HepG2 (cell line): Measurements from ENCODE around the gene FURIN. TPM values are rescaled to one million over a fixed set of nuclear protein-coding genes. Genes with fewer than 3 reads are reported as not detected.

Experiments used
- ATAC-seq: fragments of 200-7000 bp; cut with Tn5 transposase; 3 replicates; pipeline ENCODE4 v1.9.1; 2020; ENCODE audit warnings: mild to moderate bottlenecking, moderate library complexity
- BruUV-seq: library from RNA; stranded (reverse); fragments of 400-500 nt; replicated peaks from 2 replicates; lab custom pipeline; 2021; lab: Mats Ljungman, UMichigan
- CTCF ChIA-PET: fragments of 300-600 bp; formaldehyde crosslinking; extraction: SDS; loops from one replicate; lab custom pipeline; 2021; ENCODE audit warnings: low total read pairs, inconsistent platforms, low intra/inter-chr PET ratio; lab: Yijun Ruan, JAX
- POLR2A ChIA-PET: fragments of 350-600 bp; sonication (Branson Sonifier 250); formaldehyde crosslinking; loops from one replicate; lab custom pipeline; 2020; ENCODE audit warnings: antibody characterized with exemption, inconsistent platforms; lab: Yijun Ruan, JAX
- DNase-seq: peaks from one replicate; pipeline ENCODE4 v3.0.0-alpha.2; 2015; ENCODE audit warnings: low spot score
- FAIRE-seq: peaks from 3 replicates; lab custom pipeline; 2011; peaks lifted over from hg19 to GRCh38; lab: Jason Lieb, UNC
- H2AFZ ChIP-seq: one replicate; pipeline ENCODE4 v1.6.1; 2011; ENCODE audit warnings: low read length, inconsistent platforms
- H3K27ac ChIP-seq: fragments of 300-600 bp; 3 replicates; pipeline ENCODE4 v1.8.0; 2011; ENCODE audit warnings: mixed run types, mild to moderate bottlenecking, mixed read lengths, low read length, inconsistent platforms; ENCODE audit not compliant: insufficient read depth; ENCODE audit errors: extremely low read length
- H3K27me3 ChIP-seq, 2 experiments: fragments of 200-600 bp in 1 of 2; 2 replicates in 1 of 2; 3 replicates in 1 of 2; pipeline versions ENCODE4 v1.6.0 to v1.8.0; 2011; ENCODE audit warnings: low read length in 2 of 2, mild to moderate bottlenecking in 2 of 2, moderate library complexity in 2 of 2, inconsistent platforms in 1 of 2; ENCODE audit not compliant: insufficient read depth in 2 of 2, control insufficient read depth in 1 of 2
- H3K36me3 ChIP-seq, 2 experiments: fragments of 200-600 bp in 1 of 2; replicated peaks in 1 of 2; 2 replicates in 1 of 2; 3 replicates in 1 of 2; pipeline versions ENCODE4 v1.5.1 to v1.8.0; 2011; ENCODE audit warnings: low read length in 2 of 2, inconsistent platforms in 1 of 2; ENCODE audit not compliant: insufficient read depth in 2 of 2, control insufficient read depth in 1 of 2
- H3K4me1 ChIP-seq: 2 replicates; pipeline ENCODE4 v1.5.1; 2012; ENCODE audit warnings: low read length, inconsistent platforms; ENCODE audit not compliant: insufficient read depth
- H3K4me2 ChIP-seq: 2 replicates; pipeline ENCODE4 v1.6.0; 2011; ENCODE audit warnings: low read depth, low read length, inconsistent platforms
- H3K4me3 ChIP-seq, 3 experiments: fragments of 200-600 bp in 1 of 3; sonication (generic), shearing (Covaris generic) in 1 of 3; replicated peaks in 1 of 3; 2 replicates each; pipeline ENCODE4 v1.5.1; 2011 to 2016; ENCODE audit warnings: low read length in 3 of 3, inconsistent platforms in 2 of 3, low read depth in 2 of 3, mild to moderate bottlenecking in 2 of 3, control low read depth in 1 of 3, mixed read lengths in 1 of 3; ENCODE audit not compliant: insufficient read depth in 1 of 3
- H3K79me2 ChIP-seq: one replicate; pipeline ENCODE4 v1.6.1; 2011; ENCODE audit warnings: low read length, inconsistent platforms; ENCODE audit not compliant: insufficient read depth
- H3K9ac ChIP-seq: 2 replicates; pipeline ENCODE4 v1.6.0; 2011; ENCODE audit warnings: mild to moderate bottlenecking, low read depth, low read length, inconsistent platforms; ENCODE audit not compliant: insufficient read depth
- H3K9me3 ChIP-seq: 2 replicates; pipeline ENCODE4 v1.5.1; 2012; ENCODE audit warnings: mild to moderate bottlenecking, low read length
- H4K20me1 ChIP-seq: 2 replicates; pipeline ENCODE4 v1.6.0; 2011; ENCODE audit warnings: inconsistent platforms, mild to moderate bottlenecking, low read length, moderate library complexity; ENCODE audit not compliant: insufficient read depth
- ATAD3A ChIP-seq: sonication (generic); formaldehyde crosslinking; IDR thresholded peaks from 2 replicates; pipeline ENCODE4 v1.4.0; 2020; ENCODE audit warnings: missing genetic modification reagents
- ATM ChIP-seq: fragments of 450-650 bp; IDR thresholded peaks from 2 replicates; pipeline ENCODE4 v1.7.1; 2017; ENCODE audit warnings: mild to moderate bottlenecking, borderline replicate concordance
- ELF1 ChIP-seq: sonication (generic); formaldehyde crosslinking; IDR thresholded peaks from 2 replicates; pipeline ENCODE4 v1.4.0; 2020; ENCODE audit warnings: missing genetic modification reagents
- EP300 ChIP-seq, 3 experiments: sonication (generic) in 1 of 3; formaldehyde crosslinking in 1 of 3; IDR thresholded peaks; 2 replicates each; pipeline versions ENCODE4 v1.5.1 to v1.6.1; 2011 to 2020; ENCODE audit warnings: low read depth in 2 of 3, low read length in 2 of 3, borderline replicate concordance in 1 of 3, improper control_type of control experiment in 1 of 3, mild to moderate bottlenecking in 1 of 3, missing genetic modification reagents in 1 of 3, moderate library complexity in 1 of 3
- FOXO1 ChIP-seq: sonication (generic); formaldehyde crosslinking; IDR thresholded peaks from 2 replicates; pipeline ENCODE4 v1.4.0; 2020; ENCODE audit warnings: missing genetic modification reagents
- GABPA ChIP-seq, 2 experiments: IDR thresholded peaks; 2 replicates each; pipeline ENCODE4 v1.6.1; 2011 to 2016; ENCODE audit warnings: low read depth in 2 of 2, low read length in 1 of 2, missing biosample characterization in 1 of 2, missing genetic modification characterization in 1 of 2
- HNRNPLL ChIP-seq: fragments of 200-400 bp; formaldehyde crosslinking; IDR thresholded peaks from 2 replicates; pipeline ENCODE4 v1.6.1; 2017; ENCODE audit warnings: mild to moderate bottlenecking, low read depth, low read length; ENCODE audit not compliant: poor library complexity, severe bottlenecking
- JARID2 ChIP-seq: sonication (generic); formaldehyde crosslinking; IDR thresholded peaks from 2 replicates; pipeline ENCODE4 v1.8.1; 2023; ENCODE audit warnings: missing genetic modification reagents, inconsistent platforms; ENCODE audit not compliant: insufficient replicate concordance
- RELA ChIP-seq: sonication (generic); formaldehyde crosslinking; IDR thresholded peaks from 2 replicates; pipeline ENCODE4 v1.4.0; 2020; ENCODE audit warnings: missing genetic modification reagents
- ZNF354B ChIP-seq: sonication (generic); formaldehyde crosslinking; IDR thresholded peaks from 2 replicates; pipeline ENCODE4 v1.8.0; 2022; ENCODE audit warnings: mild to moderate bottlenecking, missing genetic modification reagents
- ZNF451 ChIP-seq: sonication (generic); formaldehyde crosslinking; IDR thresholded peaks from 2 replicates; pipeline ENCODE4 v1.5.0; 2020; ENCODE audit warnings: mild to moderate bottlenecking, missing genetic modification reagents
- ZNF598 ChIP-seq: sonication (generic); formaldehyde crosslinking; IDR thresholded peaks from 2 replicates; pipeline ENCODE4 v1.5.1; 2020; ENCODE audit warnings: mild to moderate bottlenecking, missing genetic modification reagents, borderline replicate concordance
- ZNF660 ChIP-seq: sonication (generic); formaldehyde crosslinking; IDR thresholded peaks from 2 replicates; pipeline ENCODE4 v1.5.1; 2020; ENCODE audit warnings: mild to moderate bottlenecking, low read depth, missing genetic modification reagents, borderline replicate concordance
- ZNF788 ChIP-seq: sonication (generic); formaldehyde crosslinking; IDR thresholded peaks from 2 replicates; pipeline ENCODE4 v1.5.0; 2020; ENCODE audit warnings: mild to moderate bottlenecking, missing genetic modification reagents, borderline replicate concordance
- WGBS: methylation state at CpG from one replicate; pipeline ENCODE4 v1.1.6; 2017; ENCODE audit warnings: low lambda C conversion rate; 5-methylcytosine and 5-hydroxymethylcytosine counted together
- in situ Hi-C: cut with HindIII; loops from 2 replicates; pipeline ENCODE4 v1.10.0; 2017; ENCODE audit warnings: low pct_unique_long_range_greater_than_20kb; ENCODE audit not compliant: extremely low pct_ligation_motif_present
- intact Hi-C: fragments of 100-400 bp; cut with micrococcal nuclease; formaldehyde crosslinking; loops from one replicate; pipeline ENCODE4 v1.10.0; 2022; ENCODE audit not compliant: unreplicated experiment
- polyA plus RNA-seq, 8 experiments: library from polyadenylated mRNA; depleted of rRNA in 3 of 8; stranded (reverse) in 7 of 8; unstranded in 1 of 8; fragments of >200 nt; fragmentation: Illumina TruSeq in 4 of 8; extraction: Trizol in 4 of 8; gene quantifications; 2 replicates each; pipeline versions ENCODE4 v1.2.1 to v1.2.3, GENCODE V29; 2011 to 2016; ENCODE audit warnings: low read depth in 4 of 8, missing spikeins in 1 of 8, mixed read lengths in 1 of 8; ENCODE audit not compliant: insufficient read depth in 1 of 8
- total RNA-seq, 5 experiments: library from RNA; depleted of rRNA; stranded (reverse); fragments of >200 nt; fragmentation: Illumina TruSeq; extraction: Trizol; gene quantifications; 2 replicates each; pipeline ENCODE4 v1.2.3, GENCODE V29; 2016; ENCODE audit warnings: low read depth in 1 of 5

The FURIN gene
- total and polyA plus RNA-seq, 2 of the 13 experiments (the other 11 are each of a cell fraction or from before 2014, with no cell fraction given) = 15.2 to 17.4 TPM

DNA sequence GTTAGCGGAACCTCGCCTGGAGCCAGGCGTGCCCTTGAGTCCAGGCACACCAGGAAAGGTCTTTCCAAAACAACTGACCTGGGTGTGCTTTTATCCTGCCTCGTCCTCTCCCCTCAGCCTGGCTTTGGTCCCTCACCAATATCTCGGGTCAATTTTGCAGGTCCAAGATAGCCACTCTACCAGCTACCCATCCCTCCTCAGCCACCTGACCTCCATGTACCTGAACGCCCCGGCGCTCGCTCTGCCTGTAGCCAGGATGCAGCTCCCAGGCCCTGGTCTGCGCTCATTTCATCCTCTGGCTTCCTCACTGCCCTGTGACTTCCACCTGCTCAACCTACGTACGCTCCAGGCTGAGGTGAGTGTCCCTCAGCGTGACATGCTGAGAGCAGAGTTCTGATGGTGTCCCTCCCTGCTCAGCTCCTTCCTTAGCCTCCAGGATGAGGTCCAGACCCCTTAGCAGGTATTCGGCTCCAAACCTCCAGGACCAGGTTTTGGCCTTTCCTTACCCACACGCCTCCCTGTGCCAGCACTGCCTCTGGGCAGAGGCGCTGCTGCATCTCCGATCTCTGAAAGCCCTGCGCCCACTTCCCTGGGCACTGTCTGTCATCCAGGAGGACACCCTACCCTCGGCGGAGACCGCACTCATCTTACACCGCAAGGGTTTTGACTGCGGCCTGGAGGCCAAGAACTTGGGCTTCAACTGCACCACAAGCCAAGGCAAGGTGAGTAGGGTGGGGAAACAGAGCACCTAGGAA, 49.8 kb downstream of the FURIN start:
- ChIA-PET POLR2A (no interaction called here), CTCF (no interaction called here)
- in situ Hi-C loops = no loop called here
- no peak for DNase-seq
- Histone ChIP-seq H3K4me3 (no peak overlapping the region), H3K4me1 (peaks cover 13% of the 10 kb centered on the region), H3K4me2 (no peak overlapping the region), H3K36me3 (peaks cover 30 to 68% of the 10 kb centered on the region in 2 experiments; a peak in 4 of 5 replicates), H2AFZ (no peak overlapping the region), H3K9ac (no peak overlapping the region), H3K27ac (no peak overlapping the region), H3K27me3 (no peaks in the 10 kb centered on the region), H4K20me1 (no peaks in the 10 kb centered on the region), H3K9me3 (no peaks in the 10 kb centered on the region), H3K79me2 (no peaks in the 10 kb centered on the region)
- ATAC-seq = no peak
- FAIRE-seq = no peak
- BruUV-seq = no TSS peak
- intact Hi-C loops = no loop called here
- 97% methylated on average over 19 of the region's 23 CpGs for WGBS
- TF ChIP-seq ATAD3A (CRISPR knock-in tag) = no peak
- no peak for TF ChIP-seq ZNF788 (CRISPR knock-in tag)
- TF ChIP-seq GABPA (IDR thresholded peaks at IDR 0.05; ENCODE audit: low read depth, low read length) = no peak
- no peak for TF ChIP-seq GABPA (CRISPR knock-in tag; IDR thresholded peaks at IDR 0.05; ENCODE audit: low read depth)
- no peak for TF ChIP-seq FOXO1 (CRISPR knock-in tag)
- TF ChIP-seq HNRNPLL = no peak
- TF ChIP-seq ZNF354B = no peak
- no peak for TF ChIP-seq ATM

DNA sequence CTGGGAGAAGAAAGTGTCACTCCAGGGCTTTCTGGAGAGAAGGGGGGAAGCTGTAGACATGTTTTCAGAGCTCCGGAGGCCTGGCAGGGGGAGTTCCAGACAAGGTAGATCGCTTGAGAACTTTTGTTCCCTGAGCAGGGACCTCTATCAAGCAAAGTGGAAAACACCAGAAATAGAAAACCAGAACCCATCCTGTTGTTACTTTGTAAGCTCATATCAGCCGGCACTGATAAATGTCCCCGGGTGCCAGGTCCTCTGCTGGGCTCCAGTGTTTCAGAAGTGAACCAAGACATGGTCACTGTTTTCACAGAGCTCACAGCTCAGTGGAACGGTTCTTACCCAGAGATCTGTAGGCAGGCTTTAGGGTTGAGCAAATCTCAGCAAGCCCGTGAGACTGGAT, 50.4 kb downstream of the FURIN start:
- H3K79me2 ChIP-seq = no peaks in the 10 kb centered on the region
- H3K9ac ChIP-seq = no peak overlapping the region
- H3K4me1 ChIP-seq = peaks cover 16% of the 10 kb centered on the region
- ChIA-PET CTCF (no interaction called here), POLR2A (no interaction called here)
- H4K20me1 ChIP-seq = no peaks in the 10 kb centered on the region
- ATAC-seq (no peak), DNase-seq (no peak), FAIRE-seq (no peak)
- intact Hi-C loops = no loop called here
- 92% methylated on average over 2 of the region's 6 CpGs for WGBS
- H3K36me3 ChIP-seq = peaks cover 26 to 62% of the 10 kb centered on the region in 2 experiments; a peak in 4 of 5 replicates
- in situ Hi-C loops = no loop called here
- H3K9me3 ChIP-seq = no peaks in the 10 kb centered on the region
- no peak overlapping the region for H3K4me3 ChIP-seq
- BruUV-seq = no TSS peak
- no peak overlapping the region for H3K4me2 ChIP-seq
- H2AFZ ChIP-seq = no peak overlapping the region
- no peaks in the 10 kb centered on the region for H3K27me3 ChIP-seq
- H3K27ac ChIP-seq = no peak overlapping the region
- no peak for TF ChIP-seq EP300 (IDR thresholded peaks at IDR 0.05; ENCODE audit: low read depth in 2 of 2, low read length in 2 of 2)
- TF ChIP-seq EP300 (CRISPR knock-in tag; IDR thresholded peaks at IDR 0.05; ENCODE audit: borderline replicate concordance) = no peak
- TF ChIP-seq ZNF451 (CRISPR knock-in tag) = no peak
- TF ChIP-seq ZNF598 (CRISPR knock-in tag) = no peak
- TF ChIP-seq ELF1 (CRISPR knock-in tag) = no peak
- TF ChIP-seq JARID2 (CRISPR knock-in tag) = no peak
- no peak for TF ChIP-seq ZNF660 (CRISPR knock-in tag)
- no peak for TF ChIP-seq RELA
